GM12891 (cell line): ENCODE results near the gene BRDT.

ENCODE experiments used
- POLR2A ChIP-seq: IDR thresholded peaks from 2 replicates; pipeline ENCODE4 v1.6.1; 2011; ENCODE audit warnings: low read depth, low read length, control low read depth
- POLR2AphosphoS5 ChIP-seq: IDR thresholded peaks from 2 replicates; pipeline ENCODE4 v1.6.1; 2011; ENCODE audit warnings: low read depth, low read length, control low read depth
- TAF1 ChIP-seq: IDR thresholded peaks from 2 replicates; pipeline ENCODE4 v1.6.1; 2011; ENCODE audit warnings: low read depth, low read length, control low read depth

GRCh38 chr1:91980663-91981062, 31.5 kb downstream of the BRDT start:
- no peak for TF ChIP-seq TAF1
- no peak for TF ChIP-seq POLR2A
- no peak for TF ChIP-seq POLR2AphosphoS5
